Sigmoid colon (tissue), 4 donors: Measurements from ENCODE around the gene ALDOA.

Experiments
- CTCF ChIP-seq, 4 experiments: fragments of 450-650 bp in 3 of 4; fragments of 200-600 bp in 1 of 4; IDR thresholded peaks; one replicate each; pipeline ENCODE4 v1.5.1; 2016 to 2019; ENCODE audit warnings: antibody characterized with exemption in 4 of 4, mild to moderate bottlenecking in 3 of 4, moderate library complexity in 2 of 4
- EP300 ChIP-seq, 4 donors: sonication (generic); formaldehyde crosslinking; IDR thresholded peaks; one replicate each; pipeline ENCODE4 v1.6.1; 2017; ENCODE audit warnings: antibody characterized with exemption in 4 of 4
- POLR2A ChIP-seq, 2 donors: fragments of 450-650 bp; IDR thresholded peaks; one replicate each; pipeline ENCODE4 v1.6.1; 2016; ENCODE audit warnings: antibody characterized with exemption in 2 of 2, mild to moderate bottlenecking in 2 of 2, moderate library complexity in 2 of 2
- POLR2AphosphoS5 ChIP-seq, 4 donors: sonication (generic); formaldehyde crosslinking; IDR thresholded peaks; one replicate each; pipeline ENCODE4 v1.6.1; 2017; ENCODE audit warnings: antibody characterized with exemption in 4 of 4

DNA sequence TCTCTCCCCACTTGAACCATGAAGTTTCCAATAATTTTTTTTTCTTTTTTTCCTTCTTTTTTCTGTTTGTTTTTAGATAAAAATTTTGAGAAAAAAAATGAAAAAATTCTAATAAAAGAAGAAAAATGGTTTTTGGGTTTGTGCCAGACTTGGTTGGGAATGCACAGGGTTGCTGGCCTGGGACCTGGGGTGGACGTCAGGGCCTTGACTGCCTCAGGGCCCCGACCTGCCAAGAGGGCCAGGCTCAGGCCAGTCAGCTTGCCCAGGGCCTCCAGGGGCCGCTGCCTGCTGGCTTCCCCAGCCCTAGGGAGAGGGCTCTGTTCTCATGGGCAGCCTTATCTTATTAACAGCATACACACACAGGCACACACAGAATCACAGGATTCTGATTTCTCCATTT, 19.7 kb downstream of the ALDOA start:
- TF ChIP-seq CTCF (IDR thresholded peaks at IDR 0.05) (no peak), POLR2AphosphoS5 (IDR thresholded peaks at IDR 0.05) (no peak), POLR2A (IDR thresholded peaks at IDR 0.05) (no peak), EP300 (IDR thresholded peaks at IDR 0.05) (no peak)
